HCT116 (cell line): ENCODE data around the gene PTS.

Experiments used
- CTCF ChIP-seq, 3 experiments: fragments of 200-600 bp in 1 of 3; sonication (generic) in 1 of 3; IDR thresholded peaks in 2 of 3; conservative IDR thresholded peaks in 1 of 3; 2 replicates each; pipeline ENCODE4 v1.5.1; 2012 to 2017; ENCODE audit warnings: low read depth in 2 of 3, low read length in 2 of 3, antibody characterized with exemption in 1 of 3, borderline replicate concordance in 1 of 3, control low read depth in 1 of 3, mild to moderate bottlenecking in 1 of 3, mixed read lengths in 1 of 3, mixed run types in 1 of 3, moderate library complexity in 1 of 3; ENCODE audit not compliant: insufficient read depth in 1 of 3
- EZH2phosphoT487 ChIP-seq: fragments of 200-600 bp; IDR thresholded peaks from 2 replicates; pipeline ENCODE4 v1.6.1; 2018; ENCODE audit warnings: antibody characterized with exemption, borderline replicate concordance
- POLR2A ChIP-seq: IDR thresholded peaks from 2 replicates; pipeline ENCODE4 v1.7.0; 2011; ENCODE audit warnings: borderline replicate concordance; ENCODE audit not compliant: insufficient read depth, insufficient read length; ENCODE audit errors: extremely low read depth
- SIN3A ChIP-seq: IDR thresholded peaks from 2 replicates; pipeline ENCODE4 v1.6.1; 2012; ENCODE audit warnings: low read depth

- TF ChIP-seq CTCF (IDR thresholded peaks at IDR 0.05 in 2 of 3, conservative IDR thresholded peaks at IDR 0.05 in 1 of 3; ENCODE audit: borderline replicate concordance in 1 of 3, insufficient read depth in 1 of 3, low read depth in 2 of 3, low read length in 2 of 3) (no peak), EZH2phosphoT487 (no peak), POLR2A (no peak), SIN3A (no peak)
These were observed 4.9 kb upstream of the PTS start for GRCh38 chr11:112221274-112221835.
